Germinal center (tissue), 1 donor: Measurements from ENCODE around the gene CSF1R.

ENCODE experiments used
- DNase-seq: peaks from one replicate; pipeline ENCODE4 v3.0.0; 2012; ENCODE audit warnings: mixed read lengths, low spot score

Gene CSF1R

DNA sequence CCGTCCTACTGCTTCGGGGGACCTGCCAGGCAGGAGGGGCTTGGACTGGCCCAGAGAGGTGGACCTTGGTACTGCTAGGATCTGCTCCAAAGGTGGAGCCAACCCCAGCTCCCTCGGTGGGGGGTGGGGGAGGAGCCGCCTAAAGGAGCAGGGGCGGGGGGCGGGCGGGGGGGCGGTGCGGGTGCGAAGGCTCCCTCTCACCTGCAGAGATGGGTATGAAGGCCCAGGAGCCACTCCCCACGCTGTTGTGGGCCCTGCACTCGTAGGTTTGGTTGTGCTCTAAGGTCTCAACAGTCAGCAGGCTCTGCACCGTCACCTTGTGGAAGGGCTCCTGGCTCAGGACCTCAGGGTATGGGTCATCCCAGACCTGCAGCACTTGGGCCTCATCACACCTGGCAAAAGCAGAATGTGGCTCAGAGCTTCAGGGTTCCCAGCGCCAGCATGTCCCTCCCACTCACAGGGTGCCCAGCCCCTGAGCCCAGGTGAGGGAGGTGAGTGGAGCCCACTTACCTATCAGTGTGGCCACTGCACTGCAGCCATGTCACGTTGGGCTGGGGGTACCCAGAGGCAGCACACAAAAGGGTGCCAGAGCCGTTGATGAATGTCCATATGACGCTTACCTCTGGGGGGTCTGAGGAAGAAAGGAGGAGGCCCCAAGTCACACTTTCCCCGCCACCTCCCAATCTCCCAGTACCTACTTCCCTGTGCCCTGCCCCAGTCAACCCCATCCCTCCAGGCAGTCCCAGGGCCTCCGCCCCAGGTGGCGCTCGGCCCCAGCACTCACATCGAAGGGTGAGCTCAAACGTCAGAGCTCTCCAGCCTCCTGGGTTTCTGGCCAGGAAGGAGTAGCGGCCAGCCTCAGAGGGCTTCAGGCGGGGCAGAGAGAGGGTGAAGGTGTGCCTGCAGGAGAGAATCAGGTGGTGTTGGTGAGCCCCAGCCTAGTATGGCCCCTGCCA, 16.4 kb downstream of the CSF1R start:
- DNase-seq = no peak

GRCh38 chr5:150068961-150069645, 17.3 kb downstream of the CSF1R start:
- no peak for DNase-seq

GRCh38 chr5:150068472-150068871, 17.9 kb downstream of the CSF1R start:
- no peak for DNase-seq

GRCh38 chr5:150068071-150068470, 18.3 kb downstream of the CSF1R start:
- no peak for DNase-seq

DNA sequence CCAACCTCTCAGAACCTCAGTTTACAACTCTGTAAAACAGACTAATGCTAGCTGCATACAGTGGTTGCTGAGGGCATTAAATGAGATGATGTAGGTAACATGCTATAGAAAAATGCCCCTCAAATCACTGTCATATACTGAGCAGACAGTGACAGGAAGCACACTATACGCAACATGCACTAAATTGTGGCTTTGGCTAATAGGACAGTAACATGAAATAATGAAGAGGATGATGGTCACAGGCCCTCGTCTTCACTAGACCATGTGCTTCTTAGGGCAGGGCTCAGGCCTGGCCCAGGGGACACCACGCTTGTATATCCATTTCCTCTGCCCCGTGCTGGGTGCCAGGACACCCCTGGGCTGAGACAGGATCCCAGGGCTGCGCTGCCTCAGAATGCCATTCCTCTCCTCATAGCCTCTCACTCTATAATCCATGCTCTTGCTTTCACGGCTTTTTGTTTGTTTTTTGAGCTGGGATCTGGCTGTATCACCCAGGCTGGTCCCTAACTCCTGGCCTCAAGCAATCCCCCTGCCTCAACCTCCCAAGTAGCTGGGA, 18.9 kb downstream of the CSF1R start:
- DNase-seq = no peak

DNA sequence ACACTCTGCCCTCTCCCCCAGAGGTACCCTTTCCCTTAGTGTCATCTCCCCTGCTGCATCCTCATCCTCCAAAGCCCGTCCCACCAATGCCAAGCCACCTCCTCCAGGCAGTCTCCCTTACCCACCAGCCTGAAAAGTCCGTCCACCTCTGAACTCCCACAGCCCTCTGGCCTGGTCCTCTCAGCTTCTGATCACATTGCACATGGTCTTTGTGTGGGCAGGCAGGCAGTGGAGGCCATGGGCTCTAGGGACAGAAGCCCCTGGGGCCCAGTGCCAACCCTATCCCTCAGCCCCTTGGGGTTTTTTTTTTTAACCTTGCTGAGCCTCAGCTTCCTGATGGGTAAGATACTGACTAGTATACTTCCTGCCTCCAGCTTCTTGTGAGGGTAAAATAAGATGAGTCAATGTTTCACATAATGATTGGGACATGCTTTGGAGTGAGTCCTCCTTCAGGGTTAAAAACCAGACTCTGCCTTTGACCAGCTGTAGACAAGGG, 19.4 kb downstream of the CSF1R start:
- DNase-seq = no peak

DNA sequence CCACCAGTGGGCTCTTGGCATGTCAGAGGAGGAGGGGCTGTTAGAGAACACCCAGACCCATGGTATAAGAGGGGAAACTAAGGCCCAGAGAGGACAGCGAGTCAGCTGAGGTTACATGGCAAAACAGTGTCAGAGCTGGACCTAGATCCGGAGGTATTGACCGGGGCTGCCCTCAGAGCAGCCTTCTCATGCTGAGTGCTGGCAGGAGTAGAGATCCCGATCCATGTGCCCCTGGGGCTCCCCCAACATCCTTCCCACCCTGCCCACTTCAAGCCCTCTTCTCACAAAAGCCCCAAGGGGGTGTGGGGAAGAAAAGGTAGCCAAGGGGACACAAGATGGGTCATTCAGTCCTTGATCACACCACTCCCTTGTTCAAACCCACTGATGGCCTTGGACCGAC, 19.9 kb downstream of the CSF1R start:
- DNase-seq = no peak

GRCh38 chr5:150065886-150066285, 20.5 kb downstream of the CSF1R start:
- DNase-seq = no peak

DNA sequence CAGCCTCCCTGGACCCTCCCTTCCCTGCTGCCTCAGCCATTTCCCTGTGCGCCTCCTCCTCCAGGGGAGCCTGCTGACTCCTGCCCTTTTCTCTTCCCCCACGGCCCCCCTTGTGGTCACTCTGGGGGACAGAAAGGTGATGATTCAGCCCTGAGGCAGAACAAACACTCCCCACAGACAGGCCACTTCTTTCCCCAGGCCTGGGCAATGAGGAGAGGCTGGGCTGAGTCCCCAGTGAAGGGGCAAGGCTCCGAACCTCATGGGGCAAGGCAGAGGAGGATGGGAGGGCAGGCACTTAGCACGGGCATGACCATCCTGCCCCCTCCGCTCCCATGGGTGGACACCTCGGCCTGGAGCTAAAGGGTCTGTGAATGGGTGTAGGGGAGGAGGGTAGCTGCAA, 21.0 kb downstream of the CSF1R start:
- DNase-seq = no peak

- no peak for DNase-seq
Measured at GRCh38 chr5:150064681-150065220, 21.6 kb downstream of the CSF1R start.

DNA sequence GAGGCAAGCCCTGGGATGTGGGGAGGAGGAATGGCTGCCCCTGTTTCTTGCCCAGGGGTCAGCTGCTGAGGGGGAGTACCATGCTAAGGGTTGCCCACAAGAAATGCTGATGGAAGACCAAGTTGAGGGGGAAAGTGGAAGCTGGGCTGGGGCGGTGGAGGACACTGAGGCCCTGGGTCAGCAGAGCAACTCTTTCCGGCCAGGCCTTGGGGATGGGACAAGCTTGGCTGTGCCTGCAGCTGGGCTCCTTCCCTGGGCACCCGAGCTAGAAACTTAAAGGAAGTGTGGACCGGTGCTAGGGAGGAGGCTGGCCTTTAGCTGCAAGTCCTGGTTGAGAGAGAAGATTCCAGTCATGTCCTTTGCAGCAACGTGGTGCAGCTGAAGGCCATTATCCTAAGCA, 22.7 kb downstream of the CSF1R start:
- DNase-seq = no peak

GRCh38 chr5:150062216-150062922, 24.0 kb downstream of the CSF1R start:
- DNase-seq = no peak

GRCh38 chr5:150061538-150061995, 24.8 kb downstream of the CSF1R start:
- DNase-seq = no peak

GRCh38 chr5:150060471-150060870, 25.9 kb downstream of the CSF1R start:
- DNase-seq = no peak

- no peak for DNase-seq
Measured at GRCh38 chr5:150059623-150060022, 26.7 kb downstream of the CSF1R start.

GRCh38 chr5:150058480-150059126, 27.8 kb downstream of the CSF1R start:
- DNase-seq = no peak

- DNase-seq = no peak
Measured at GRCh38 chr5:150057996-150058395, 28.4 kb downstream of the CSF1R start.

GRCh38 chr5:150057511-150057910, 28.8 kb downstream of the CSF1R start:
- DNase-seq = no peak

GRCh38 chr5:150057052-150057451, 29.3 kb downstream of the CSF1R start:
- DNase-seq = no peak

DNA sequence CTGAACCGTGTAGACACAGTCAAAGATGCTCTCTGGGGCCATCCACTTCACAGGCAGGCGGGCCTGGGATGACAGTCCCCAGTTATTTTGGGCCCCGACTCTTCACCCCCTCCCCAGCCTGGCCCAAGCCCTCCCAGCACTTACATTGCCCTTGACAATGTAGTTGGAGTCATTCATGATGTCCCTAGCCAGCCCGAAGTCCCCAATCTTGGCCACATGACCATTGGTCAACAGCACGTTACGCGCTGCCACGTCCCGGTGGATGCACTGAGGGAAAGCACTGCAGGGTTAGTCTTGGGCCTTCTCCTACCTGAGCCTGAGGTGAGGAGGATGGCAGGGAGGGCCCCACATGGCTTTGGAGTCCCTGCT, 30.3 kb downstream of the CSF1R start:
- DNase-seq = no peak

GRCh38 chr5:150055326-150056074, 30.9 kb downstream of the CSF1R start:
- no peak for DNase-seq
